Measurements from ENCODE around the gene ATP5MK. TPM values are rescaled to one million over a fixed set of nuclear protein-coding genes. Genes with fewer than 3 reads are reported as not detected.
"Not testable (repeated sequence)": the region's sequence is repeated elsewhere in the genome, so short reads cannot be mapped to it uniquely, and the experiment has no call there.

ATP5MK gene
- polyA plus RNA-seq, 3 donors = 196 to 243 (median 202) TPM

DNA sequence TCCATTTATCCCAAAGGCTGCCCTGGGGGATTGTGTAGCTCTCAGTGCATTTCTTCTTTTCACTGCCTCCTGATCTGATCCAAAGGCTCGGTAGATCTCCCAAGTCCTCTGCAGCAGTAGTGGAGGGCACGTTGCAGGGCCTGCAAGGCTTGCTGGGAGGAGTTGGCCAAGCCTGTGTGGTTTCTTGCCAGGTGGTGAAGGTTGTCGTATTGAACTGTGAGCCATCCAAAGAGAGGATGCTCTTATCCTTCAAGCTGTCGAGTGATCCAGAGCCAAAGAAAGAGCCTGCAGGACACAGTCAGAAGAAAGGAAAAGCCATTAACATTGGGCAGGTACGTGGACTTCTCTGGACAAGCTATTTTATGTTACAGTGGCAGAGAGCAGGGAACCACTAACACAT, 21.3 kb upstream of the ATP5MK start:
- no peak for DNase-seq

DNA sequence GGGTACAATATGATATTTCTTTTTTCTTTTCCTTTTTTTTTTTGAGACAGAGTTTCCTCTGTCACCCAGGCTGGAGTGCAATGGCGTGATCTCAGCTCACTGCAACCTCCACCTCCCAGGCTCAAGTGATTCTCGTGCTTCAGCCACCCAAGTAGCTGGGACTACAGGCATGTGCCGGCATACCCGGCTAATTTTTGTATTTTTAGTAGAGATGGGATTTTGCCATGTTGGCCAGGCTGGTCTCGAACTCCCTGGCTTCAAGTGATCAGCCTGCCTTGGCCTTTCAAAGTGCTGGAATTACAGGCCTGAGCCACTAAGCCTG, 20.8 kb upstream of the ATP5MK start:
- not testable (repeated sequence) for DNase-seq

DNA sequence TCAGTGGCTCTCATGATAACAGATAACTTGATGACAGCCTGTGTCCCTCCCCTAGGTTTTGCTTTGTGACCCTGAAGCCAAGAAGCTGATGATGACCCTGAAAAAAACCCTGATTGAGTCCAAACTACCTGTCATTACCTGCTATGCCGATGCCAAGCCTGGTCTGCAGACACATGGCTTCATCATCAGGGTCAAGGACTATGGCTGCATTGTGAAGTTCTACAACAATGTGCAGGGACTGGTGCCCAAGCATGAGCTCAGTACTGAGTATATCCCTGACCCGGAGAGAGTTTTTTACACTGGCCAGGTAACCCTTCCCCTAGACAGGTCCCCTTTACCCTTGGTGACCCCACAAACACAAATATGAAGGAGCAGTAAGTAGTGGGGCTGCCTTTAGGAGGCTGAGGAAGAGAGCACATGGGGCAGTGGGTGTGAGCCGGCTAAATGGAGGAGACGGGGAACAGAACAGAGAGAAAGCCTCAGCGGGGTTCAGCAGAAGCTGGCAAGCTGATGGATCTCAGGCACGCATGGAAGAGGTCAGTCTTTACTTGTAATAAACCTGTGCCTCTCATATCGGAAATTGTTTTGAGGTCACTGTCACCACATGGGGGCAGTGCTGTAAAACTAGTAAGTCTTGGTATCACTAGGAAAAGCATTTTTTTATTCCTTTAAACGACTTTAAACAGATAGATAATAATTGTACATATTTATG, 20.3 kb upstream of the ATP5MK start:
- DNase-seq = peak; percentile 67

DNA sequence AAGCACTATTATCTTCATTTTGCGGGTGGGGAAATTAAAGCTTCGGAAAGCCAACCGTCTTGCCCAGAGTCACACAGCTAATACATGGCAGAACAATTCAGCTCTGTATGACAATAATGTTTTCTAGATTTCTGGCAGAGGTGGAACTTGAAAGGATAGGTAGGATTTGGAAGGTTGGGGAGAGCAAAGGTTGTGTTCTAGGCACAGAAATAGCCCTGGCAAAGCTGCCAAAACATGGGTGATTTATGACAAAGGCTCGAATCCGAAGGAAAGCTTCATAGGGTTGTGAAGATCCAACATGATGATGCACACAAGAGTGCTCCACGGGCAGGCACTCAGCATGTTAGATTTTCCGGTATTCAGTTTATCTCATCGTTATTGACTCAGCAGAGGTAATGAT, 19.3 kb upstream of the ATP5MK start:
- DNase-seq = no peak

DNA sequence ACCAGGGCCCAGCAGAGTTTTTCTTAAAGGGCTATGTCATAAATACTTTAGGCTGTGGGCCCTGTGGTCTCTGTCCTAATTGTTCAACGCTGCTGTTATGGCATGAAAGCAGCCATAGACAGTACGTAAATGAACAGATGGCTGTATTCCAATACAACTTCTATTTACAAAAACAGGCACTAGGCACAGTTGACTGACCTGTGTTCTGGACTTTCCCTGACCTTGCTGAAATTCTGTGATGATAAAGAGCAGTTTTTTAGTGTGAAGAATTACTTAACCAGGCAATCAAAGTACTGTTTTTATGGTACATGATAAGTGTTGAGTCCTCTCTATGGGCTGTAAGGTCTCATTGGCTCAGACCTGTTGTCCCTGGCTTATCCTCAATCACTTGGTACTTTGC, 17.3 kb upstream of the ATP5MK start:
- DNase-seq = no peak

DNA sequence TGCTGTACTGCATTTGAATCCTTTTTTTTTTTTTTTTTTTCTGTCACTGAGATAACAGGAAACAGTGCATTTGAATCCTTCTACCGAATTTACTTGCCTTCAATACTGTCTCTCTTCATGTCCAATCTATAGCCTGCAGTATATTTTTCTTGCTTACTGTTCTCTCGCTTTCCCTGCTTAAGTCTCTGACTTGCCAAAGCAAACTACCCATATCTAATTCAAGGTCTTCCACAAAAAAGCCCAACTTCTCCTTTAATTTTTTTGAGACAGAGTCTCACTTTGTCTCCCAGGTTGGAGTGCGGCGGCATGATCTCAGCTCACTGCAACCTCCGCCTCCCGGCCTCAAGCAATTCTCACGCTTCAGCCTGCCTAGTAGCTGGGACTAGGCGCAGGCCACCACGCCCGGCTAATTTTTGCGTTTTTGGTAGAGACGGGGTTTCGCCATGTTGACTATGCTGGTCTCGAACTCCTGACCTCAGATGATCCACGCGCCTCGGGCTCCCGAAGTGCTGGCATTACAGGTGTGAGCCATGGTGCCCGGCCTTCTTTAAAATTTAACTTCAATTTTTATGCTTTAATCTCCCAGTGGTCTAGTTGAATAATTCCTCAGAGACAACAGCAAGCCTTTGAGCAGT, 1.0 kb upstream of the ATP5MK start:
- DNase-seq = no peak

DNA sequence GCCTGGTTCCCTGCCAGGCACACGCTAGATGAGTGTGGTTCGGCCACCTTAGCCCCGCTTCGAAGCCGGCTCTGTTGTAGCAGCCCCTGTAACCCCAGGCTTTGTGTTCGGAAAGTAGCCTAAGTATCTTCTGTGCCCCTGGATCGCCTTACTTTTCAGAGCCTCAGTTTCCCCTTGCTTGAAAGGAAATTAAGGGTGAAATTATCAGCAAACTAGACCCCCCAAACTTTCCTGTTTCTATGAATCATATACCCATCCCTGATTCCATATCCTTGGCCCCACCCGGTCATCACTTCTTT, 463 bp upstream of the ATP5MK start:
- DNase-seq = no peak

DNA sequence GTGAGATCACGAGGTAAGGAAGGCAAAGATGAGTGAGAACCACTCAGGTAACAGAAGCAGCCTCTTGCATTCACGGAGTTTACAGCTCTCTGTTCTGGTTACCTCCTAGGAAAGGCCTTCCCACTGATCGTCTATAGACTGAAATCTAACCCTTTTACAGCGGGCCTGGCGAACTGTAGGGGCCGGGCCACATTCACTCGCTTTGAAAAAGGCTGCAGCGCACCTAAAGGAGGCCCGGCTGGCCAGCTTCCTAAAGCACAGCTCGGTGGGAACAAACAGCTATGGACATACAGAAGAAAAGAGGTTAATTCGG, 565 bp downstream of the ATP5MK start:
- peak; percentile 19 for DNase-seq

DNA sequence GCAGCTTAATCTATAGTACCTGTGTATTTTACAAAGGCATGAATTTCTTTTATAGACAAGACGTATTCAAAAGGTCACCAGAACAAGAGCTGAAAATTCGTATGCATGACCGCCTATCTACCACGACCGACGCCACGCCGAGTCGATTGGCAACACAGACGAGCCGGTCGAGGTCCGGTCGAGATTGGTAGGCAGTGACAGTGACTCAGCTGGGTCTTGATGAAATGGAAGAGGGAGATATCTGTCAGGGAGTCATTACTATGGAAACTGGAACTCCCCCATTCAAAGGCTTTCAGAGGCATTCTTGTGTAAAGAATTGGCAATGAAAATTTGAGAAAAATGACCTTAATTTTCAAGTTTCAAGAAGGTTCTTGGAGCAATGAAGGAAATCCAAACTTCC, 2.1 kb downstream of the ATP5MK start:
- DNase-seq = no peak

DNA sequence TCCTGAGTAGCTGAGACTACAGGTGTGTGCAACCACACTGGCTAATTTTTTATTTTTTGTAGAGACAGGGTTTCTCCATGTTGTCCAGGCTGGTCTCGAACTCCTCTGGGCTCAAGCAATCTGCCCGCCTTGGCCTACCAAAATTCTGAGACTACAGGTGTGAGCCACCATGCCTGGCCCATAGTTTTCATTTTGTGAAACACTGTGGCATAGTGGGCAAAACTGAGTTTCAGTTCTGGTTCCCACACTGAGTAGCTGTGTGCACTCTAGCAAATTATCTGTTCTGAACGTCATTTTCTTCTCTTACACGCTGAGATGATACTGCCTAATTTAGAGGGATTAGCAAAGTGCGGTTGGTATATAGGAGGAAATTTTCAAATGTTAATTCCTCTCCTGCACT, 13.5 kb downstream of the ATP5MK start:
- DNase-seq = no peak

DNA sequence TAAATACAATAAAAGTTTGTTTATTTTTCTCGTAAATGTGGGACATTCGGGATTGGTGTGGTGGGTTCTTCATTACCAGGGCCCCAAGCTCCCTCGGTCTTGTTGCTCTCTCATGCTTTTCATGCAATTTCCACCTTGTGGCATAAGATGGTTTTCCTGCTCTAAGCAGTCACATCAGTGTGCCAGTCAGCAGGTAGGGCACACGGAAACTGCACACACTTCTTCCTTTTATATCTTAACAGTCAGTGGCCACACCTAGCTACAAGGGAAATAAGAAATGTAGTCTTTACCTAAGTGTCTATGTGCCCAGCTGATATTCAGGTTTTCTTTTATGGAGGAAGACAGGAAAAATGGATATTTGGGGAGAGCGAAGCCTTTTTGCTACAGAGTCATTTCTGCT, 22.0 kb downstream of the ATP5MK start:
- DNase-seq = no peak

DNA sequence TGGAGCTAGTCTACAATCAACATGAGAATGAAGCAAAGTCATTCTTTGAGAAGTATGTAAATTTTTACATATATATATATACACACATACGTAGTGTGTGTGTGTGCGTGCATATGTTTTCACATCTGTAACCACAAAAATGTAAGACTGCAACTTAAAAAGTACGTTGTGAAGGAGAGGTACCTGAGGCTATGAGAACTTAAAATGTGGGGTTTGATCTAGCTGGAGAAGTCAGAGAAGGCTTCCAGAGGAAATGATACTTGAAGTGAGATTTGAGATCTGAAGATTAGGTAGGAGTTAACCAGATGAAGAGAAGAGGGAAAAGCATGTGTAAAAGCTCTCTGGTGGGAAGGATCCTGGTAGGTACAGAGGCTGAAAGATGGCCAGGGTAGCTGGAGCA, 22.7 kb downstream of the ATP5MK start:
- DNase-seq = no peak

DNA sequence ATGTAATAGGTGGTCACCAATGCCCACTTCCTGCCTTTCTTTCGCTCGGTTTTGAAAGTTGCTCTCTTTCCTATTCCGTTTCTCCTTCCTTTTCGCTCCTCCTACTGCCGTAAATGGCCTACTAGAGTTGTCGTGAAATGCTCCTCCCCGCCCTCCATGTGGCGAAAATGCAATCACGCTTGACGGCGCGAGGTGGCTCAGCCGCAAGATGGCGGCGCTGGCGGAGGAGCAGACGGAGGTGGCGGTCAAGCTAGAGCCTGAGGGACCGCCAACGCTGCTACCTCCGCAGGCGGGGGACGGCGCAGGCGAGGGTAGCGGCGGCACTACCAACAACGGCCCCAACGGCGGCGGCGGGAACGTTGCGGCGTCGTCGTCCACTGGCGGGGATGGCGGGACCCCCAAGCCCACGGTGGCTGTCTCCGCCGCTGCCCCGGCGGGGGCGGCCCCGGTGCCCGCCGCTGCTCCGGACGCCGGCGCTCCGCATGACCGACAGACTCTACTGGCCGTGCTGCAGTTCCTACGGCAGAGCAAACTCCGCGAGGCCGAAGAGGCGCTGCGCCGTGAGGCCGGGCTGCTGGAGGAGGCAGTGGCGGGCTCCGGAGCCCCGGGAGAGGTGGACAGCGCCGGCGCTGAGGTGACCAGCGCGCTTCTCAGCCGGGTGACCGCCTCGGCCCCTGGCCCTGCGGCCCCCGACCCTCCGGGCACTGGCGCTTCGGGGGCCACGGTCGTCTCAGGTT, 28.3 kb downstream of the ATP5MK start, which contains the start of gene TAF5:
Gene TAF5, plus strand, starts transcription at position 195 of the 737 bp plus-strand sequence. Its CDS starts 14 bp downstream, at position 209.
- DNase-seq = peak; percentile 96

DNA sequence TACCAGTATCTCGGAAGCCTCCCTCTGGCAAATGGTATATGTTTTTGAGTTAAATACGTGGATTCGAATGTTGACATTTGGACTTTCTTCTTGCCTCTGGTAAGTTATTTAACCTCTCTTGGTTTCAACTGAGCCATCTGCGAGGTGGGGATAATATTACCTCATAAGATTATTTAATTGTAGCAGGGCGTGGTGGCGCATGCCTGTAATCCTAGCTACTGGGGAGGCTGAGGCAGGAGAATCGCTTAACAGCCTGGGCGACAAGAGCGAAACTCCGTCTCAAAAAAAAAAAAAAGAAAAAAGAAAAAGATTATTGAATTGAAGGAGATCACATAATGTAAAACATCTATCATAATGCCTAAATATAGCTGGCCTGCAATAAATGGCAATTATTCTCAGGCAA, 28.9 kb downstream of the ATP5MK start:
- DNase-seq = no peak

DNA sequence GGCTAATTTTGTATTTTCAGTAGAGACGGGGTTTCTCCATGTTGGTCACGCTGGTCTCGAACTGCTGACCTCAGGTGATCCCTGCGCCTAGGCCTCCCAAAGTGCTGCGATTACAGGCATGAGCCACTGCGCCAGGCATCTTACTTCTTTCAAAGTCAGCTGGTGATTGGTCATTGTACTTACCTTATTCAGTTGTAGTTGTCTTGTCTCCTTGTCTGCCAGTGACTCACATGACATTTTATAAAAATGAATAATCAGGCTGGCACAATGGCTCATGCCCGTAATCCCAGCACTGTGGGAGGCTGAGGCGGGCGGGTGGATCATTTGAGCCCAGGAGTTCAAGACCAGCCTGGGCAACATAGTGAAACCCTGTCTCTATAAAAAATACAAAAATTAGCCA, 35.5 kb downstream of the ATP5MK start:
- not testable (repeated sequence) for DNase-seq

DNA sequence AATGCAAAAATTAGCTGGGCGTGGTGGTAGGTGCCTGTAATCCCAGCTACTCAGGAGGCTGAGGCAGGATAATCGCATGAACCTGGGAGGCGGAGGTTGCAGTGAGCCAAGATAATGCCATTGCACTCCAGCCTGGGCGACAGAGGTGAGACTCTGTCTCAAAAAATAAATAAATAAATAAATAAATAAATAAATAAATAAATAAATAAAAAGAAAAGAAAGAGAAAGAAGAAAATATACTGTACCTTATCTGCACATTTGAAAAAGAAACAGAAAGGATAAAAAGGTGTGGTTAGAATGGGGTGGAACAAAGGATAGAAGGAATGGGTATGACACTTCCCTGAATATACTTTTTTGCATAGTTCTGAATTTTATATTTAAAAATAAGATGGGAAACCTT, 36.8 kb downstream of the ATP5MK start:
- not testable (repeated sequence) for DNase-seq

DNA sequence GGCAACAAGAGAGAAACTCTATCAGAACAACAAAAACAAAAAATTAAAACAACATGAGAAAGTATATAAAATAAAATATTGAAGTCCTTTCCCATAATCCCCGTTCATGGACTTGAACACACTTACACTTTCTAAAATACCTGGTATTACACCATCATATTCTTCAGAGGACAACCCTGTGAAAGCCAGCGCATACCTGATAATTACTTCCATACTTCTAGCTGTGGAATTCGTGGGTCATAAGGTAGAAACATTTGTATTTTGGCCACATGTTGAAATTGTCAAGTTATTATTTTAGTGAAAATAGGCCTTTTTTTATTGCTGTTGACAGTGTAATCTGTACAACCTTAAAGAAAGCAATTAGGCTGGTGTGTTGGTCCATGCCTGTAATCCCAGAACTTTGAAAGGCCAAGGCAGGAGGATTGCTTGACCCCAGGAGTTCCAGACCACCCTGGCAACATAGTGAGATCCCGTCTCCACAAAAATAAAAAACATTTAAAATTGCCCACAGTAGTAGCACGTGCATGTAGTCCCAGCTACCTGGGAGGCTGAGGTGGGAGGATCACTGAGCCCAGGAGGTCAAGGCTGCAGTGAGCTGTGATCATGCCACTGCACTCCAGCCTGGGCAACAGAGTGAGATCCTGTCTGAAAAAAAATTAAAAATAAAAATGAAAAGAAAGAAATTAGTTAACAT, 40.2 kb downstream of the ATP5MK start:
- DNase-seq = no peak

DNA sequence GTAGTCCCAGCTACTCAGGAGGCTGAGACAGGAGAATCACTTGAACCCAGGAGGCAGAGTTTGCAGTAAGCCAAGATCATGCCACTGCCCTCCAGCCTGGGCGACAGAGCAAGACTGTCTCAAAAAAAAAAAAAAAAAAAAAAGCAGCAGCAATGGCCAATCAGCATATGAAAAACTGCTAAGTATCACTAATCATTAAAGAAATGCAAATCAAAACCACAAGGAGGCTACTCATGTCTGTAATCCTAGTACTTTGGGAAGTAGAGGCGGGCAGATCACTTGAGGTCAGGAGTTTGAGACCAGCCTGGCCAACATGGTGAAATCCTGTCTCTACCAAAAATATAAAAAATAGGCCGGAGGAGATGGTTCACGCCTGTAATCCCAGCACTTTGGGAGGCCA, 41.7 kb downstream of the ATP5MK start:
- not testable (repeated sequence) for DNase-seq

DNA sequence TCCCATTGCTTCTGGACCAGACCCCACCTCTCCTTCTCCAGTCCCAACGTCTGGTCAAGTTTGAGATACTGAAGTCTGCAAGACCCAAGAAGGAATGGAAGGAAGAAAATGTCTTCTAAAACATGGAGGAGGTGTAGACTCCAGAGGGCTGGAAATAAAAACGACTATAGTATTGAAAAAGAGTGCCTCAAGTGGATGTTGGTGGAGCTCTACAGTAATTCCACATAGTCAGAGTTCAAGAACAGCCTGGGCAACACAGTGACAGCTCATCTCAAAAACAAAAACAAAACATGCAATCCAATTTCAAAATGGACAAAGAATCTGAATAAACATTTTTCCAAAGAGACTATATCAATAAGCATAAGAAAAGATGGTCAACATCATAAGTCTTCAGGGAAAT, 43.0 kb downstream of the ATP5MK start:
- no peak for DNase-seq

DNA sequence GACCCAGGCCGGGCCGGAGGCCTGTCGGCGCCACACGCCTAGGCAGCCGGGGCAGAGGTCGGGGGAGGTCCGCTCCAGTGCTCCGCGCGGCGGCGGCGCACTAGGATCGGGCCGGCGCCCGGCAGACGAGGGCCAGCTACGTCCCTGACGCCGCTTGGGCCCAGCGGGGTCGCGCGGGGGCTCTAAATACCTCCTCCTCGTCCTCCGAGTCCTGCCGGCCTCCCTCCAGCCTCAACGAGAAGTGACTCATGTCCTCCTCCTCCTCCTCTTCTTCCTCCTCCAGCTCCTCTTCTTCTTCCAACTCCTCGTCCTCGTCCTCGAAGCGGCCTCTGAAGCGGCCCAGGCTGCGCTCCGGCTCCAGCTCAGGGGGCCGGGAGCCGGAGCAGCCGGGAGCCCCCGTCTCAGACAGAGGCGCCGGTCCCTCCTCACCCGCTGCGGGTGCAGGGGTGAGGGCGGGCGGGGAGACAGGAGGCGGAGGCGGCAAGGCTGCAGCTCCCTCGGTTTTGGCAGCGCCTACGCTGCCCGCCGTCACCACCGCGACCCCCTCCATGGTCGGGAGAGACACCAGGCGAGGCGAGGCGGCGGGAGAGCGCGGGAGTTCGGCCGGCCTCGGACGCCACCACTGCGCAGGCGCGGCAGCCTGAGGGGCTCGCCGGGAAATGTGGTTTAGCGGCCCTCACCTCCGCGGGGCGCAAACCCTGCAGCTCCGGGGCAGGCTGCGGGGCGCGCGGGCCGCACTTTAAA, 45.6 kb downstream of the ATP5MK start, which contains the start of gene PCGF6:
Gene PCGF6, minus strand, starts transcription at position 624 of the 744 bp plus-strand sequence. Its CDS starts 74 bp downstream, at position 550.
- peak; percentile 87 for DNase-seq

DNA sequence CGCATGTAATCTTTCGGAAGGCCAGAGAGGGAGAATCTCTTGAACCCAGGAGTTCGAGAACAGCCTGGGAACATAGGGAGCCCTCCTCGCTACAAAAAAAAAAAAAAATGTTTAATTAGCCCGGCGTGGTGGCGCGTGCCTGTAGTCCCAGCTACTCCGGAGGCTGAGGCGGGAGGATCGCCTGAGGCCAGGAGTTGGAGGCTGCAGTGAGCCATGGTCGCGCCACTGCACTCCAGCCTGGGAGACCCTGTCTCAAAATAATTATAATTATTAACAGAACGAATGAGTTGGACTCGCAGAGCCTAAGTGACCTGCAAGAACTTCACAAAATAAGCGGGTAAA, 46.1 kb downstream of the ATP5MK start:
- DNase-seq = no peak

All from renal pelvis (tissue), 4 donors.